Smooth muscle cell (in vitro differentiated cells): ENCODE results near the gene ZNF689. TPM values are rescaled to one million over a fixed set of nuclear protein-coding genes. Genes with fewer than 3 reads are reported as not detected.
A peak's percentile ranks its signal among the peaks of the same experiment; 100 is the strongest.

Experiments used
- DNase-seq: peaks from one replicate; lab custom pipeline; 2025; ENCODE audit not compliant: unreplicated experiment; lab: John Stamatoyannopoulos, UW
- H2AFZ ChIP-seq: fragments of 200-600 bp; sonication (generic); 2 replicates; pipeline ENCODE4 v1.6.0; 2016; ENCODE audit warnings: antibody characterized with exemption, low read depth, mild to moderate bottlenecking
- H3F3A ChIP-seq: fragments of 200-600 bp; sonication (generic); 2 replicates; pipeline ENCODE4 v1.6.0; 2017; ENCODE audit warnings: antibody characterized with exemption, low read depth
- H3K27ac ChIP-seq: fragments of 200-600 bp; sonication (generic); 2 replicates; pipeline ENCODE4 v1.5.1; 2016; ENCODE audit warnings: low read depth, mild to moderate bottlenecking
- H3K27me3 ChIP-seq: fragments of 200-600 bp; sonication (generic); 2 replicates; pipeline ENCODE4 v1.6.1; 2016; ENCODE audit warnings: low read depth, mild to moderate bottlenecking
- H3K36me3 ChIP-seq: fragments of 200-600 bp; sonication (generic); 2 replicates; pipeline ENCODE4 v1.5.1; 2016; ENCODE audit warnings: low read depth
- H3K4me1 ChIP-seq: fragments of 200-600 bp; sonication (generic); 2 replicates; pipeline ENCODE4 v1.5.1; 2016; ENCODE audit warnings: low read depth
- H3K4me2 ChIP-seq: fragments of 200-600 bp; sonication (generic); 2 replicates; pipeline ENCODE4 v1.6.0; 2016; ENCODE audit warnings: mild to moderate bottlenecking
- H3K4me3 ChIP-seq: fragments of 200-600 bp; sonication (generic); 2 replicates; pipeline ENCODE4 v1.5.1; 2016; ENCODE audit warnings: mild to moderate bottlenecking
- H3K79me2 ChIP-seq: fragments of 200-600 bp; sonication (generic); 2 replicates; pipeline ENCODE4 v1.6.0; 2016; ENCODE audit warnings: low read depth, mild to moderate bottlenecking
- H3K9ac ChIP-seq: fragments of 200-600 bp; sonication (generic); 2 replicates; pipeline ENCODE4 v1.6.0; 2016; ENCODE audit warnings: low read depth
- H3K9me3 ChIP-seq: fragments of 200-600 bp; sonication (generic); replicated peaks from 2 replicates; pipeline ENCODE4 v1.5.1; 2016; ENCODE audit warnings: low read depth
- H4K20me1 ChIP-seq: fragments of 200-600 bp; sonication (generic); 2 replicates; pipeline ENCODE4 v1.6.0; 2016; ENCODE audit warnings: low read depth
- whole genome bisulfite sequencing: methylation state at CpG from one replicate; pipeline ENCODE4 v1.1.7; 2016; ENCODE audit warnings: low lambda C conversion rate; 5-methylcytosine and 5-hydroxymethylcytosine counted together
- polyA plus RNA-seq: library from polyadenylated mRNA; unstranded; fragments of >200 nt; fragmentation: Nextera tagmentation; extraction: Ambion mirVana; gene quantifications from 2 replicates; pipeline ENCODE4 v1.2.1, GENCODE V29; 2016
- total RNA-seq: library from RNA; depleted of rRNA; stranded (reverse); fragments of >200 nt; gene quantifications from 2 replicates; pipeline ENCODE4 v1.2.3, GENCODE V29; 2014
- TF ChIP-seq, protein P1 (sequence below): fragments of 200-600 bp; sonication (generic); IDR thresholded peaks from 2 replicates; pipeline ENCODE4 v1.5.1; 2017; ENCODE audit warnings: borderline replicate concordance, mild to moderate bottlenecking, antibody characterized with exemption; ENCODE audit not compliant: insufficient read depth, poor library complexity, severe bottlenecking

ZNF689 gene
- total and polyA plus RNA-seq, 2 experiments from 2014 or later = 8.2 to 10.0 TPM

- Histone ChIP-seq H3K79me2 (peaks cover 24% of the 10 kb centered on the region), H3K27ac (no peak overlapping the region), H3K4me2 (no peak overlapping the region), H2AFZ (no peak overlapping the region), H3K36me3 (no peaks in the 10 kb centered on the region), H3K4me1 (peaks cover 5% of the 10 kb centered on the region), H3F3A (no peaks in the 10 kb centered on the region), H3K4me3 (no peak overlapping the region), H3K9me3 (no peaks in the 10 kb centered on the region), H3K27me3 (no peaks in the 10 kb centered on the region), H4K20me1 (peaks cover 4% of the 10 kb centered on the region), H3K9ac (no peak overlapping the region)
- no peak for DNase-seq
- 99% methylated on average over 7 of the region's 7 CpGs for WGBS
- TF ChIP-seq, protein P1, sequence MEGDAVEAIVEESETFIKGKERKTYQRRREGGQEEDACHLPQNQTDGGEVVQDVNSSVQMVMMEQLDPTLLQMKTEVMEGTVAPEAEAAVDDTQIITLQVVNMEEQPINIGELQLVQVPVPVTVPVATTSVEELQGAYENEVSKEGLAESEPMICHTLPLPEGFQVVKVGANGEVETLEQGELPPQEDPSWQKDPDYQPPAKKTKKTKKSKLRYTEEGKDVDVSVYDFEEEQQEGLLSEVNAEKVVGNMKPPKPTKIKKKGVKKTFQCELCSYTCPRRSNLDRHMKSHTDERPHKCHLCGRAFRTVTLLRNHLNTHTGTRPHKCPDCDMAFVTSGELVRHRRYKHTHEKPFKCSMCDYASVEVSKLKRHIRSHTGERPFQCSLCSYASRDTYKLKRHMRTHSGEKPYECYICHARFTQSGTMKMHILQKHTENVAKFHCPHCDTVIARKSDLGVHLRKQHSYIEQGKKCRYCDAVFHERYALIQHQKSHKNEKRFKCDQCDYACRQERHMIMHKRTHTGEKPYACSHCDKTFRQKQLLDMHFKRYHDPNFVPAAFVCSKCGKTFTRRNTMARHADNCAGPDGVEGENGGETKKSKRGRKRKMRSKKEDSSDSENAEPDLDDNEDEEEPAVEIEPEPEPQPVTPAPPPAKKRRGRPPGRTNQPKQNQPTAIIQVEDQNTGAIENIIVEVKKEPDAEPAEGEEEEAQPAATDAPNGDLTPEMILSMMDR = no peak
Observed at GRCh38 chr16:30581457-30581856, 28.7 kb downstream of the ZNF689 start.

DNA sequence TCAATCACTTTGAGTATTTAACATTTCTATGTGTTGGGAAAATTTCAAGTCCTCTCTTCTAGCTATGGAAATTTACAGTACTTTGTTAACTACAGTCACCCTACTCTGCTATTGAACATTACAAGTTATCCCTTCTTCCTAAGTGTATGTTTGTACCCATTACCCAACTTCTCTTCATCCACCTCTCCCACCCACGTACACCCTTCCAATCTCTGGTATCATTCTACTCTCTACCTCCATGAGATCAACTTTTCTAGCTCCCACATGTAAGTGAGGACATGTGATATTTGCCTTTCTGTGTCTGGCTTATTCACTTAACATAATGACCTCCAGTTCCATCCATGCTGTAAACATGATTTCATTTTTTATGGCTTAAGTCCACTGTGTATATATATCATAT lies 35.5 kb downstream of the ZNF689 start:
- H2AFZ ChIP-seq = no peak overlapping the region
- H3K36me3 ChIP-seq = no peaks in the 10 kb centered on the region
- no peak for DNase-seq
- H3K9me3 ChIP-seq = no peaks in the 10 kb centered on the region
- no peak overlapping the region for H3K4me2 ChIP-seq
- H3K4me3 ChIP-seq = no peak overlapping the region
- WGBS = 85% methylated on average over 1 of the region's 1 CpG
- TF ChIP-seq, protein P1 = no peak
- no peak overlapping the region for H3K27ac ChIP-seq
- H3K79me2 ChIP-seq = peaks cover 4% of the 10 kb centered on the region
- H3K9ac ChIP-seq = no peak overlapping the region
- peaks cover 13% of the 10 kb centered on the region for H3K4me1 ChIP-seq
- no peaks in the 10 kb centered on the region for H3K27me3 ChIP-seq
- H3F3A ChIP-seq = peaks cover 6% of the 10 kb centered on the region
- peaks cover 4% of the 10 kb centered on the region for H4K20me1 ChIP-seq

DNA sequence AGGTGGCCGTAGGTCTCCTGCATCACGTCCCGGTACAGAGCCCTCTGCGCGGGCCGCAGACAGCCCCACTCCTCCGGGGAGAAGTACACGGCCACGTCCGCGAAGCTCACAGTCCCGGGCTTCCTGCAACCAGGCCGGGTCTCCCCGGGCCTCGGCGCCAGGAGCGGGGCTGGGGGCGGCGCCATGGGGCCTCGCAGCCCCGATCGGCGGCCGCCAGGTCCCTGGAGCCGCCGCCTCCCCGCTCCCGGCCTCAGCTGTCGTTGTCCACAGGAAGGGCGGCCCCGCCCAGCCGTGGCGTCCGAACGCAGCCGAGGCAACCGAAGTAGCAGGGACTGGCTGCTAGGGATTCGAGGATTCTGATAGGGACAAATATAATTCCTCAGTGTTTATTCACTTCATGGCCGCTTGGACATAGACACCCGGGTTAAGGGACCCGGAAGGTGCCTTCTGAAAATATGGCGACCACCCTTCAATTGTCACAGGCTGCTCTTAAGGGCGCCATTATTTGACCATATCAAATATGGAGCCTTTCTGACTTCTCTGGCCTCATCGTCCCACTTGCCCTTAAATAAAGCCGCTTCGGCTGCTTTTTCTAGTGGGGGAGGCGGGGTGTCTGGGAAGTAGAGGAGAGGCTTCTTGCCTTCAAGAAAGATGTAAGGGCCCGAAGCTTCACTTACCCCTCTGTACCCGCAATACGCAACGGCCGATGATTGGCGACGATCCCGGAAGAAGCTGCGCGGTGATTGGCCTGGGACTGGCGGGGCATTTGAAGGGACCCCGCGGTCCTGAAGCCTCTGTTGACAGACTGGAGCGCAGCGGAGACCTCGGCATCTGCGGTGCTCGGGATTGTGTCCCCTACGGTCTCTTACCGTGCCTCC lies 38.5 kb downstream of the ZNF689 start, which contains the start of gene ZNF688:
Gene ZNF688 (minus strand): TSS at position 270 of the 878 bp plus-strand sequence. CDS start 85 bp downstream, at position 185.
- WGBS = 1% methylated on average over 59 of the region's 67 CpGs
- no peaks in the 10 kb centered on the region for H3K27me3 ChIP-seq
- DNase-seq = peak; percentile 66

More for the DNA sequence above, 38.5 kb downstream of the ZNF689 start, which contains the start of gene ZNF688:
- Histone ChIP-seq H3F3A (peaks cover 6% of the 10 kb centered on the region), H3K4me3 (peak within 1 kb of the TSS; percentile 63), H3K4me2 (peak within 1 kb of the TSS; percentile 91), H3K9me3 (no peaks in the 10 kb centered on the region), H3K27ac (peak within 1 kb of the TSS; percentile 35), H3K36me3 (no peaks in the 10 kb centered on the region), H4K20me1 (no peaks in the 10 kb centered on the region), H3K4me1 (peaks cover 13% of the 10 kb centered on the region), H3K79me2 (no peaks in the 10 kb centered on the region), H2AFZ (peak within 1 kb of the TSS; percentile 53), H3K9ac (peak within 1 kb of the TSS; percentile 58)
- TF ChIP-seq, protein P1 = no peak
